GM18909 (cell line): Measurements from ENCODE around the gene SFMBT2.

ENCODE experiments used
- ATAC-seq: cut with Tn5 transposase; IDR thresholded peaks from one replicate; pipeline ENCODE4 v1.9.1; 2021; ENCODE audit warnings: mild to moderate bottlenecking; ENCODE audit not compliant: unreplicated experiment, poor library complexity

The SFMBT2 gene

GRCh38 chr10:7373039-7373438 lies 37.8 kb downstream of the SFMBT2 start:
- ATAC-seq, result no peak

DNA sequence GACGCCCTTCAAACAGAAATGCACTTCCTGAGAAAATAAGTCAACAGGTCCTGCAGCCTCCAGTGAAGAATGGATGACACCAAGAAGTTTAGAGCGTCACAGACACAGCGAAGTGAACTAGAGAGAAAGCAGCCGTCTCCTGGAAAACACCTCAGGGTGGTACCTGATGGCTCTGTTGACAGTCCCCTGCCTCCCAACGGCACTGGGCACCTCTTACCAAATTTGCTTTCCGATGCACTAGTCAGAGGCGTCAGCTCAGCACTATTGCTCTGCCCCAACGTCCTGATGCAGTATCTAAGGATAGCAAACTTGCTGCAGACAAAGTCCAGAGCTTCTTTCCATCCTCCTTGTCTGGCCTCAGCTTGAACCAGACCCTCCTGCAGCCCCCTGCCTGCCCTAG lies 38.3 kb downstream of the SFMBT2 start:
- no peak for ATAC-seq

GRCh38 chr10:7370511-7370910 lies 40.3 kb downstream of the SFMBT2 start:
- ATAC-seq, result no peak

DNA sequence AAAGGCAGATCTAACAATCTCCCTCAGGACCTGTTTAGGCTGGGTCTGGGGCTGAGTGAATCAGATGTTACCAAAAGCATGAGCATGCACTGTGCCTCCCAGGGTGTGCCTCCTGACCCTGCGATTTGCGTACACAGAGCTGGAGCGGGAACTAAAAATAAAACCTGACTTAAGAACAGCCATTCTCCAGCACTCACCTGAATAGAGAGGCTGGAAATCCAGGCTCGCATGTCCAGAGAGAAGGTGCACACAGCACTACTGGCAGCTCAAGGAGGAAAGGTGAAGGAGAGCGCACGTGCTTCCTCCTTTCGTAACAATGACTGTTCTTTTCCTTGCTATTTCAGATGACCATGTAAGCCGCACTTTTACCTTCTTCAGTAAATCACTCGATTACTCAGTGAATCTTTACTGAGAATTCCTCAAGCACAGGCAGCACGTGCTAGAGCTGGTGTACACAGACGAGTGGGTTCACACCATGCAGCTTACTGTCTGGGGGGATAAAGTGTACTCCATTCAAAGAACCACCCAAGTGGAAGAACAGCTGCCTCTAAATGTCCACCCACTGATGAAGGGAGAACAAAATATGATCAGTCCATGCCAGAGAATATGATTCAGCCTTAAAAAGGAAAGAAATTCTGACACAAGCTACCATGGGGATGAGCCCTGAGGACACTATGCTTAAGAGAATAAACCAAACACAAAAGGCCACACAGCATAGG lies 45.6 kb downstream of the SFMBT2 start:
- no peak for ATAC-seq

- ATAC-seq, result no peak
Measured at GRCh38 chr10:7364474-7364873, 46.4 kb downstream of the SFMBT2 start.

DNA sequence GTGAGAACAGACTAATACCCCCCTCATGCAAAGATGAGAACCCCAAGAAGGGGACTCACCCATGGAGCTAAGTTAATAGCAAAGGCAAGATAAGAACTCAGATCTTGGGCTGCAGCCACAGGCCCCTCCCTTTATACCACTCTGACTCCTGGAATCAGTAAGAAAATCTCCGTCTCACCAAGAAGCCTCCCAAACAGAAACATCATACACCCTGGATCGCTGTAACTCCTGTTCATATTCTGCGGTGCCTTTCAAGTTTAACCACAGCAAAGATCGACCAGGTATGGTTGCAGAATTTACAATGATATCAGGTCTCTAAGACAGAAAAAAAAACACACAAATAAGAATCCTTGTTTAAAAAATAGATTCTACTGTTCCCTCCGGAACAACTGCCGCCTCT lies 47.1 kb downstream of the SFMBT2 start:
- ATAC-seq, result no peak

DNA sequence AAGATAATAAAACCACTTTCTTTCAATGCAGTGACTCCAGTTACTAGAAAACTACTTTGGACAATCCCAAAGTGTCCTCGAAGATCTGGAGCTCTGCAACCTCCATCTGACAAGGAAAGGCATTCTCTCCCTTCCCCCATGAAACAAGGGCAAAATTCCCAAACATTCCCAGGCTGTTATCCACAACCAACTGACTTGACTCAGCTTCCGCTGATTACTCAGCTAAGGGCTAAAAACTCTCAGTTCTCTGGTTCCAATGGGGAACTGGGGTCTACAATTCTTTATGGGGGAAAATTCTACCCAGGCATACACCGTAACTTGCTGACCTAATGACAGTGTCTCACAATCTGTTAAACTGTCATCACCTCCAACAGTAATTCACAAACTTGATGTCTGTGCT lies 48.4 kb downstream of the SFMBT2 start:
- no peak for ATAC-seq

DNA sequence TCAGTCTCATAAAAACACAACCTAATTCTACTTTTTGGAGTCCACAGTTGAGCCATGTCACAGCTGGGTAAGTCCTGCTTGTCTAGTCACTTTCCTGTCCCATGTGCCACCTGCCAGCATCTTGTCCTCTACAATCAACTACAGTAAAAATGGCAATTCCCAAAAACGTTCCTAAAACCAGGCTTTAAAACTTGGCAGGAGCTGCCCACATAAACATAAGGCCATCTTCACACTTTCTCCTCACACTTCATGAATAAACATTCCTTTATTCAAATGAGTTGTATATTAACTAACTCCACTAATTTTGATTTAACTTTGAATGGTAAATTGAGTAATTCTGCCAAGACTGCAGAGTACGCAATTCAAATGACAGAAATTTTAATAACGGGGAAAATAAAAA lies 49.5 kb downstream of the SFMBT2 start:
- ATAC-seq, result no peak

DNA sequence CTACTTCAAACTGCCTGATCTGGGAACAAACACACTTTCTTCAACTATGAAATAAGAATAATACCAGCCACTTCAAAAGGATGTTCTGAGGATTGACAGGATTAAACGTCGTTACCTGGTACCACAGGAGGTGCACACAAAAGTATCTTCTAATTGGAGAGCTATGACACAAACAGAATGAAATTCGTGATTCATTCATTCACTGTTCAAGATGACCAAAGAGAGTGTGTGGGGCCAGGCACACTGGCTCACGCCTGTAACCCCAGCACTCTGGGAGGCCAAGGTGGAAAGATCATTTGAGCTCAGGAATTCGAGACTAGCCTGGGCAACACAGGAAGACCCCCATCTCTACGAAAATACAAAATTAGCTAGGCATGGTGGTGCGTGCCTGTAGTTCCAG lies 50.9 kb downstream of the SFMBT2 start:
- ATAC-seq, result no peak

- no peak for ATAC-seq
Measured at GRCh38 chr10:7359356-7359755, 51.5 kb downstream of the SFMBT2 start.

- no peak for ATAC-seq
Measured at GRCh38 chr10:7357193-7357592, 53.6 kb downstream of the SFMBT2 start.

DNA sequence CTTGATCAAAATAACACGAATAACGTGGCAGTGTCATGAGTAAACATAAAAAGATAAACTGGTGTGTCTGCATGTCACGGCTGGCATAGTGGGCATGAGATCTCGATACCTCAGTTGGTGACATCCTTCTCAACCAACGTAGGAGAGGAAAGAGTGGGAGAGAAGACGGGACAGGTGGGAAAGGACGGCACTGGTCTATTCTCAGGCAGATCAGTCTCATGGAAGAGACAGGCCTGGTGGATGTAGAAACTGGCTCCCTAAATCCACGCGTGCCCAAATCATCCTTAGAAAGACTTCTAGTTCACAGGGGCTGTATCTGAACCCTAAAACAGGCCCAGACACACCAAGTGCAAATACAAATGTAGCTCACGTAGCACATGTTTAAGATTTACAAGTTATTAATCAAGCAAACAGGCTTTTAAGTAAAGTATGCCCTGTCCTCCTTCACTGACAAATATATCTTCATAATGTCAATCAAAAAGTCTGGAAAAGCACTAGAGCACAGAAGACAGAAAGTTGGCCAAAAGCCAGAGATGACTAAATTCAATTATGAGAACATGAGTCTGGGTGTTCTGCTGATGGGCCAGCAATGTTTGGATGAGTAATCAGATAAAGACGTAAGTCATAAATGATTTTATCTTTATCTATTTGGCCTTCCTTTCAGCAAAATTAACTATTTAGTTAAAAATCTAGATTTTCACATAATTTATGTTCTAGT lies 56.3 kb downstream of the SFMBT2 start:
- ATAC-seq, result no peak

GRCh38 chr10:7351894-7352293 lies 58.9 kb downstream of the SFMBT2 start:
- ATAC-seq, result no peak

DNA sequence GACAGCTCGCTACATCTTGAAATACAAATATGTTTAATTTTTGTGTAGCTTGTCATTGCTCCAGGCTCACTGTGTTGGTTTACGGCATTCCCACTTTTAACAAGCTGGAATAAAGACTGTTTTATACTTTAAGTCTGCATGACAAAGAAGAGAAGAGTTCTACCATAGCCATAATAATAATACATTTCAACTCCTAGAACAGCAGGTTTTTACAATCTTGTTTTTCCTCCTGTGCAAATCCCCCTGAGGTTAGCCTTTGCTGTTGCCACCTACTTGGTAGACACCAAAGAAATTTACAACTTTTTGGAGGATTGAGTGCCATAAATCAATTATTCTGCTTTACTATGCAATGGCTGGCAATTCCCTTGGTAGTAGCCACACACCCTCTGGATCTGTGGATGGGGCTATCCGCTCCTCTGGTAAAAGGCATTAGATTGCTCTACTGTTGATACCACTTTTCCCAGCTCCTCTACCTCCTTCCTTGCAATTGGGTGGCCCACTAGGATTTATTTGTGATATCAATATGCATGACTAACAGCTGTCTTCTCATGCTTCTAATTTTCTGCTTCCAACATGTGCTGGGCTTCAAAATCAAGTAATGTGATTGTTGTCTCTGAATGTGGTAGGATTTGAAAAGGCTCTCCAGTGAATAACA lies 60.2 kb downstream of the SFMBT2 start:
- no peak for ATAC-seq

DNA sequence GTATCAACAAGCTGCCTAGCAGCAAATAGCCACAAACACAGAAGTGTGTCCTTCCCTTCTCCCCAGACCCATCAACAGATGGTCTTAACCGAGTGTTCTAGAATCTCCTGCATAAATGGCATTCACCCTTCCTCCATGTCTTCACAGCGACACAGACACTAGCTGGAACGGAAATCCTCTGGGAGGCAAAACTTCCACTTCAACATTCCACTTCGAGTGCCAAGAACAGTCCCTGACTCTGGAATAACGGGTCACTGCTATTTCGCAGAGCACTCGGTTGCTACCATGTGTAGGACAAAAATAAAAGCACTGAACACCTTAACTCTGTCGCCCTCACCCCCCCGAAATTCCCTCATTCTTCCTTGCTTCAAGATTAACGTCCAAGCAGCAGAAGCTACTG lies 65.1 kb downstream of the SFMBT2 start:
- no peak for ATAC-seq

GRCh38 chr10:7343040-7343439 lies 67.8 kb downstream of the SFMBT2 start:
- no peak for ATAC-seq

DNA sequence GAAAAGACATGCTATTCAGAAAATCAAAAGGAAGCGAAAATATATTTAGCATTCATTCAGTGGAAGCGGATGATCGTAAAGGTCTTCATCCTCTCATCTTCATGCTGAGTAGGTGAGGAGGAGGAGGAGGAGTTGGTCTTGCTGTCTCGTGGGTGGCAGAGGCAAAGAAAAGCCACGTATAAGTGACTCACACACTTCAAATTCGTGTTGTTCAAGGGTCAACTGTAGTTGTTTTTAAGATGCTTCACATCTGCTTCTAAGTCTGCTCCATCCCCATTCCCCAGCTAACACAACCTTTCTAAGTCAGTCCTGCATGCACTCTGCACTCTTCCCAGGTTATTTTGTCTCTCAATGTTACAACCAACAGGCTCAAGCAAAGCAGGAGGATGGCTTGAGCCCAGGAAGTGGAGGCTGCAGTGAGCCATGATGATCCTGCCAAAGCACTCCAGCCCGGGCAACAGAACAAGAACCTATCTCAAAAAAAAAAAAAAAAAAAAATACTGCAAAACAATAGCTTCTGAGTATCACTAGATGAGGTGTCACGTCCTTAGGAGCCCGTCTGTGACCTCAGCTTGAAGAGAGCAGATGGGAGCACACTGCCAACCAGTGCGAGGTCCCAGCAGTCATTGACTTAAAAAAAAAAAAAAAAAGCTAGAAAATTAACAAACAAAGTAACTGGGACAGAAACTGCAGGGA lies 70.5 kb downstream of the SFMBT2 start:
- no peak for ATAC-seq

DNA sequence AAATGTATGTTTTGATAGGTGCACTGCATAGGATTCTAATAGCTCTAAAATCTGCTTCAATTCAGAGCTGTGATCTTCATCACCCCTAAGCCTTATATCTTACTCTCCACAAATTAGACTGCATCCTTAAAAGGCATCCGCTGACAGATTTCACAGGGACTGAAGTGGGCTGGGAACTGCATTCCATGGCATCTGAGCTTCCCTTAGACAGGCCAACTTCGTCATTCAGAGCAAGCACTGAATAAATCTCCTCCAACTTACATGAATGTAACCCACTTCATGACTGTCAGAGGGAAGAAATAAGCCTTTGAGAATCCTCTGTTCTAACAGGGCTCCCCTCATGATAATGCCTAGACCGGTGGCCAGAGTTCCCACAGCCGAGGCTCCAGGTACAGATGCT lies 71.3 kb downstream of the SFMBT2 start:
- no peak for ATAC-seq

DNA sequence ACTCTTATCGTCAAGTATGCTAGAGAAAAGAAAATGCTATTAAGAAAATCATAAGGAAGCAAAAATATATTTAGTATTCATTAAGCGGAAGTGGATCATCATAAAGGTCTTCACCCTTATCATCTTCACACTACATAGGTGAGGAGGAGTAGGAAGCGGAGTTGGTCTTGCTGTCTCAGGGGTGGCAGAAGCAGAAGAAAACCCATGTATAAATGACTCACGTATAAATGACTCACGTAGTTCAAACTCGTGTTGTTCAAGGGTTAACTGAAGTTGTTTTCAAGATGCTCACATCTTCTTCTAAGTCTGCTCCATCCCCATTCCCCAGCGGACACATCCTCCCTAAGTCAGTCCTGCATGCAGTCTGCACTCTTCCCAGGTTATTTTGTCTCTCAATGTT lies 72.4 kb downstream of the SFMBT2 start:
- ATAC-seq, result no peak

GRCh38 chr10:7337431-7338171 lies 73.2 kb downstream of the SFMBT2 start:
- ATAC-seq, result peak; percentile 60
